ENCODE measurements around the gene CHRND. TPM values are rescaled to one million over a fixed set of nuclear protein-coding genes. Genes with fewer than 3 reads are reported as not detected.

The CHRND gene
- total and polyA plus RNA-seq, 2 experiments from 2014 or later = not detected

- DNase-seq (ENCODE audit: low spot score) = no peak
- H3K4me3 ChIP-seq = no peak overlapping the region
- H3K36me3 ChIP-seq (replicated peaks; ENCODE audit: insufficient read depth, low read depth) = no peaks in the 10 kb centered on the region
- 91% methylated on average over 26 of the region's 30 CpGs for WGBS (ENCODE audit: low lambda C conversion rate, missing lambda C conversion rate)
- no peaks in the 10 kb centered on the region for H4K20me1 ChIP-seq (ENCODE audit: insufficient read depth, poor library complexity, severe bottlenecking)
- H3K4me1 ChIP-seq (ENCODE audit: insufficient read depth) = peaks cover 6% of the 10 kb centered on the region
- H3K9me3 ChIP-seq (ENCODE audit: low read depth) = no peaks in the 10 kb centered on the region
- H2AFZ ChIP-seq = no peak overlapping the region
- H3K4me2 ChIP-seq = no peak overlapping the region
- TF ChIP-seq EZH2 (IDR thresholded peaks at IDR 0.05; ENCODE audit: borderline replicate concordance) (no peak), EZH2phosphoT487 (IDR thresholded peaks at IDR 0.05; ENCODE audit: low read depth, severe bottlenecking, unreplicated experiment) (no peak), CTCF (IDR thresholded peaks at IDR 0.05; ENCODE audit: poor library complexity) (no peak)
- no peak overlapping the region for H3K27ac ChIP-seq
- H3K27me3 ChIP-seq = peaks cover 44% of the 10 kb centered on the region
- H3K9me2 ChIP-seq (replicated peaks; ENCODE audit: insufficient read depth) = no peaks in the 10 kb centered on the region
- H3K79me2 ChIP-seq = no peaks in the 10 kb centered on the region
Measured at GRCh38 chr2:232490221-232491138, 35.5 kb upstream of the CHRND start.

GRCh38 chr2:232491139-232491780 lies 34.7 kb upstream of the CHRND start:
- Histone ChIP-seq H4K20me1 (ENCODE audit: insufficient read depth, poor library complexity, severe bottlenecking) (no peaks in the 10 kb centered on the region), H3K79me2 (no peaks in the 10 kb centered on the region), H3K9me3 (ENCODE audit: low read depth) (no peaks in the 10 kb centered on the region), H3K27me3 (peaks cover 37% of the 10 kb centered on the region), H3K9me2 (replicated peaks; ENCODE audit: insufficient read depth) (no peaks in the 10 kb centered on the region), H2AFZ (no peak overlapping the region), H3K27ac (no peak overlapping the region), H3K4me2 (no peak overlapping the region), H3K4me3 (no peak overlapping the region), H3K36me3 (replicated peaks; ENCODE audit: insufficient read depth, low read depth) (no peaks in the 10 kb centered on the region), H3K4me1 (ENCODE audit: insufficient read depth) (peaks cover 6% of the 10 kb centered on the region)
- 93% methylated on average over 12 of the region's 12 CpGs for WGBS (ENCODE audit: low lambda C conversion rate, missing lambda C conversion rate)
- TF ChIP-seq CTCF (IDR thresholded peaks at IDR 0.05; ENCODE audit: poor library complexity) (no peak), EZH2 (IDR thresholded peaks at IDR 0.05; ENCODE audit: borderline replicate concordance) (no peak)
- no peak for DNase-seq (ENCODE audit: low spot score)

- no peaks in the 10 kb centered on the region for H3K9me2 ChIP-seq (replicated peaks; ENCODE audit: insufficient read depth)
- no peak overlapping the region for H2AFZ ChIP-seq
- H3K9me3 ChIP-seq (ENCODE audit: low read depth) = no peaks in the 10 kb centered on the region
- H3K79me2 ChIP-seq = no peaks in the 10 kb centered on the region
- H3K4me2 ChIP-seq = no peak overlapping the region
- no peak overlapping the region for H3K27ac ChIP-seq
- no peaks in the 10 kb centered on the region for H3K36me3 ChIP-seq (replicated peaks; ENCODE audit: insufficient read depth, low read depth)
- TF ChIP-seq EZH2phosphoT487 (IDR thresholded peaks at IDR 0.05; ENCODE audit: low read depth, severe bottlenecking, unreplicated experiment) = no peak
- TF ChIP-seq EZH2 (IDR thresholded peaks at IDR 0.05; ENCODE audit: borderline replicate concordance) = no peak
- TF ChIP-seq CTCF (IDR thresholded peaks at IDR 0.05; ENCODE audit: poor library complexity) = no peak
- H4K20me1 ChIP-seq (ENCODE audit: insufficient read depth, poor library complexity, severe bottlenecking) = no peaks in the 10 kb centered on the region
- no peak for DNase-seq (ENCODE audit: low spot score)
- no peak overlapping the region for H3K4me3 ChIP-seq
- H3K27me3 ChIP-seq = peaks cover 26% of the 10 kb centered on the region
- 79% methylated on average over 8 of the region's 8 CpGs for WGBS (ENCODE audit: low lambda C conversion rate, missing lambda C conversion rate)
- H3K4me1 ChIP-seq (ENCODE audit: insufficient read depth) = peaks cover under 1% of the 10 kb centered on the region
Measured at GRCh38 chr2:232492236-232492848, 33.6 kb upstream of the CHRND start.
